ENCODE data around the gene LRRFIP1.

- no peak for TF ChIP-seq CTCF (IDR thresholded peaks at IDR 0.05)
- TF ChIP-seq POLR2A (IDR thresholded peaks at IDR 0.05), result no peak
Observed at GRCh38 chr2:237650455-237650850, 23.1 kb downstream of the LRRFIP1 start.

All from esophagus squamous epithelium (tissue), 4 donors.